Loucy (cell line): ENCODE measurements around the gene CLCN7.

Experiments
- H2AFZ ChIP-seq: fragments of 200-600 bp; sonication (generic); 2 replicates; pipeline ENCODE4 v1.6.0; 2016; ENCODE audit warnings: antibody characterized with exemption, mild to moderate bottlenecking, low read length, moderate library complexity
- H3F3A ChIP-seq: fragments of 200-600 bp; 2 replicates; pipeline ENCODE4 v1.6.0; 2016; ENCODE audit warnings: antibody characterized with exemption, low read depth, mild to moderate bottlenecking
- H3K27me3 ChIP-seq: fragments of 200-600 bp; sonication (generic); 2 replicates; pipeline ENCODE4 v1.6.1; 2014; ENCODE audit warnings: low read length, mild to moderate bottlenecking; ENCODE audit not compliant: insufficient read depth, poor library complexity, severe bottlenecking
- H3K36me3 ChIP-seq: fragments of 200-600 bp; sonication (generic); 2 replicates; pipeline ENCODE4 v1.6.1; 2016; ENCODE audit warnings: low read length; ENCODE audit not compliant: insufficient read depth
- H3K4me1 ChIP-seq: fragments of 200-600 bp; sonication (generic); 2 replicates; pipeline ENCODE4 v1.5.1; 2014; ENCODE audit warnings: low read length, mild to moderate bottlenecking; ENCODE audit not compliant: insufficient read depth, poor library complexity, severe bottlenecking
- H3K4me2 ChIP-seq: fragments of 200-600 bp; sonication (generic); 2 replicates; pipeline ENCODE4 v1.6.0; 2014; ENCODE audit warnings: antibody characterized with exemption, low read length, low read depth, mild to moderate bottlenecking; ENCODE audit not compliant: poor library complexity, severe bottlenecking
- H3K4me3 ChIP-seq: fragments of 200-600 bp; sonication (generic); 2 replicates; pipeline ENCODE4 v1.5.1; 2014; ENCODE audit warnings: low read length, mild to moderate bottlenecking, mixed read lengths; ENCODE audit not compliant: poor library complexity, severe bottlenecking
- H3K79me2 ChIP-seq: fragments of 200-600 bp; sonication (generic); 2 replicates; pipeline ENCODE4 v1.6.1; 2014; ENCODE audit warnings: low read length; ENCODE audit not compliant: insufficient read depth
- H3K9ac ChIP-seq: fragments of 200-600 bp; sonication (generic); 2 replicates; pipeline ENCODE4 v1.6.0; 2014; ENCODE audit warnings: mild to moderate bottlenecking, low read depth, low read length, moderate library complexity; ENCODE audit not compliant: poor library complexity, severe bottlenecking
- H3K9me2 ChIP-seq: fragments of 200-600 bp; sonication (generic); replicated peaks from 2 replicates; pipeline ENCODE4 v1.6.1; 2016; ENCODE audit warnings: low read depth, low read length, mixed read lengths
- H3K9me3 ChIP-seq: fragments of 200-600 bp; sonication (generic); 2 replicates; pipeline ENCODE4 v1.6.1; 2014; ENCODE audit warnings: mild to moderate bottlenecking, antibody characterized with exemption, low read length, low read depth; ENCODE audit not compliant: insufficient read depth
- H4K20me1 ChIP-seq: fragments of 200-600 bp; sonication (generic); 2 replicates; pipeline ENCODE4 v1.6.0; 2014; ENCODE audit warnings: antibody characterized with exemption, low read length, mild to moderate bottlenecking; ENCODE audit not compliant: insufficient read depth, poor library complexity, severe bottlenecking
- EZH2phosphoT487 ChIP-seq: fragments of 200-600 bp; IDR thresholded peaks from 2 replicates; pipeline ENCODE4 v1.6.1; 2018; ENCODE audit warnings: antibody characterized with exemption, mild to moderate bottlenecking, moderate library complexity, borderline replicate concordance
- TF ChIP-seq, protein P1 (sequence below): fragments of 200-600 bp; sonication (generic); conservative IDR thresholded peaks from 2 replicates; pipeline ENCODE4 v1.5.1; 2014; ENCODE audit warnings: mild to moderate bottlenecking, antibody characterized with exemption, low read length

The CLCN7 gene

DNA sequence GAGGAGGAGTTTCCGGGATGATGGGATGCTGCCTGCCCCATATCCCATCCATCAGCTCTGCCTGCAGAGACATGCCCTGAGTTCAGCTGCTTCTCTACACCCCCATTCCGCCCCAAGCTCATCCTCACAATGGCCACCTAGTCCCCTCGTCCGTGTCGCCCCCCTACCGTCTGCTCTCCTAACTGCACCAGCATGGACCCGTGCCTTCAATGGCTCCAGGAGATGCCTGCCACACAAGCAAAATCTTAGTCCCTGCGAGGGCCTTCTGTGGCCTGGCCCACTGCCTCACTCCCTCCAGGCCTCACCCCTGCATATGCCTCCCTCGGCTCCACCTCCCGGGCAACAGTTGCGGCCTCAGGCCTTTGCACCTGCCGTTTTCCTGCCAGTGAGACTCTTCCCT, 16.5 kb upstream of the CLCN7 start:
- no peak overlapping the region for H2AFZ ChIP-seq
- H3K4me3 ChIP-seq = no peak overlapping the region
- peaks cover 5% of the 10 kb centered on the region for H3K4me1 ChIP-seq
- H4K20me1 ChIP-seq = no peaks in the 10 kb centered on the region
- TF ChIP-seq EZH2phosphoT487 = no peak
- H3K9ac ChIP-seq = no peak overlapping the region
- no peak overlapping the region for H3K4me2 ChIP-seq
- H3F3A ChIP-seq = no peaks in the 10 kb centered on the region
- H3K36me3 ChIP-seq = no peaks in the 10 kb centered on the region
- H3K9me2 ChIP-seq = no peaks in the 10 kb centered on the region
- no peaks in the 10 kb centered on the region for H3K27me3 ChIP-seq
- H3K79me2 ChIP-seq = peaks cover 23% of the 10 kb centered on the region
- H3K9me3 ChIP-seq = no peaks in the 10 kb centered on the region

DNA sequence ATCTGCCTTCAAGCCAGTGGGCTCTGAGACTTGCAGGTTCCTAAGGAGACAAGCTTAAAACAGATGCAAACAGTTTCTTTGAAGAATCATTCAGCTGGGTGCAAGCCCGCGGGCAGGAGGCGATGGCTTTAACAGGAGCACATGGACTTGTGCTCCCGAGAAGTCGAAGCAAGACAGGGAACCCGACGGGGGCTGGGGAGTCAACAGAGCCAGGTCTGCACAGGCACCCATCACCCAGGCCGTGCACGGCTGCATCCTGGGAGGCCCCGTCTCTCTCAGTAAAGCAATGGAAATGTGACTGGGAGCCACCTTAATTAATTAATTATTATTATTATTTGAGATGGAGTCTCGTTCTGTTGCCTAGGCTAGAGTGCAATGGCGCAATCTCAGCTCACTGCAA, 14.2 kb upstream of the CLCN7 start:
- H3K9me3 ChIP-seq = no peaks in the 10 kb centered on the region
- no peaks in the 10 kb centered on the region for H3K36me3 ChIP-seq
- no peak overlapping the region for H3K4me3 ChIP-seq
- TF ChIP-seq, protein P1, sequence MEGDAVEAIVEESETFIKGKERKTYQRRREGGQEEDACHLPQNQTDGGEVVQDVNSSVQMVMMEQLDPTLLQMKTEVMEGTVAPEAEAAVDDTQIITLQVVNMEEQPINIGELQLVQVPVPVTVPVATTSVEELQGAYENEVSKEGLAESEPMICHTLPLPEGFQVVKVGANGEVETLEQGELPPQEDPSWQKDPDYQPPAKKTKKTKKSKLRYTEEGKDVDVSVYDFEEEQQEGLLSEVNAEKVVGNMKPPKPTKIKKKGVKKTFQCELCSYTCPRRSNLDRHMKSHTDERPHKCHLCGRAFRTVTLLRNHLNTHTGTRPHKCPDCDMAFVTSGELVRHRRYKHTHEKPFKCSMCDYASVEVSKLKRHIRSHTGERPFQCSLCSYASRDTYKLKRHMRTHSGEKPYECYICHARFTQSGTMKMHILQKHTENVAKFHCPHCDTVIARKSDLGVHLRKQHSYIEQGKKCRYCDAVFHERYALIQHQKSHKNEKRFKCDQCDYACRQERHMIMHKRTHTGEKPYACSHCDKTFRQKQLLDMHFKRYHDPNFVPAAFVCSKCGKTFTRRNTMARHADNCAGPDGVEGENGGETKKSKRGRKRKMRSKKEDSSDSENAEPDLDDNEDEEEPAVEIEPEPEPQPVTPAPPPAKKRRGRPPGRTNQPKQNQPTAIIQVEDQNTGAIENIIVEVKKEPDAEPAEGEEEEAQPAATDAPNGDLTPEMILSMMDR = no peak
- no peak for TF ChIP-seq EZH2phosphoT487
- H3F3A ChIP-seq = no peaks in the 10 kb centered on the region
- H3K79me2 ChIP-seq = peaks cover 7% of the 10 kb centered on the region; the same call in 1 of the 2 replicates
- H3K4me1 ChIP-seq = peaks cover 5% of the 10 kb centered on the region
- no peaks in the 10 kb centered on the region for H4K20me1 ChIP-seq
- H3K4me2 ChIP-seq = no peak overlapping the region
- H3K27me3 ChIP-seq = no peaks in the 10 kb centered on the region
- no peaks in the 10 kb centered on the region for H3K9me2 ChIP-seq
- H2AFZ ChIP-seq = no peak overlapping the region
- no peak overlapping the region for H3K9ac ChIP-seq

- Histone ChIP-seq H2AFZ (no peak within 1 kb of the TSS), H3F3A (no peaks in the 10 kb centered on the region), H4K20me1 (no peaks in the 10 kb centered on the region), H3K9ac (no peak within 1 kb of the TSS), H3K79me2 (peaks cover 3% of the 10 kb centered on the region; the same call in 1 of the 2 replicates), H3K4me3 (no peak within 1 kb of the TSS), H3K36me3 (no peaks in the 10 kb centered on the region), H3K27me3 (no peaks in the 10 kb centered on the region), H3K9me2 (no peaks in the 10 kb centered on the region), H3K4me1 (peaks cover 5% of the 10 kb centered on the region), H3K4me2 (no peak within 1 kb of the TSS), H3K9me3 (no peaks in the 10 kb centered on the region)
- TF ChIP-seq, protein P1 = no peak
- no peak for TF ChIP-seq EZH2phosphoT487
Measured at GRCh38 chr16:1488619-1489018, 13.8 kb upstream of the CLCN7 start, which contains the start of gene PTX4. Gene PTX4, minus strand, starts transcription at chr16:1488944. Its CDS starts 35 bp downstream, at chr16:1488909.

- TF ChIP-seq, protein P1 = no peak
- TF ChIP-seq EZH2phosphoT487 = no peak
Measured at GRCh38 chr16:1488054-1488601, 13.3 kb upstream of the CLCN7 start.

More at GRCh38 chr16:1488054-1488601, 13.3 kb upstream of the CLCN7 start:
- no peaks in the 10 kb centered on the region for H3K9me2 ChIP-seq
- no peaks in the 10 kb centered on the region for H3K36me3 ChIP-seq
- no peaks in the 10 kb centered on the region for H3K79me2 ChIP-seq
- no peak overlapping the region for H3K4me2 ChIP-seq
- no peak overlapping the region for H3K4me3 ChIP-seq
- no peaks in the 10 kb centered on the region for H3F3A ChIP-seq
- no peak overlapping the region for H3K9ac ChIP-seq
- H2AFZ ChIP-seq = no peak overlapping the region
- peaks cover 5% of the 10 kb centered on the region for H3K4me1 ChIP-seq
- no peaks in the 10 kb centered on the region for H4K20me1 ChIP-seq
- H3K9me3 ChIP-seq = no peaks in the 10 kb centered on the region
- H3K27me3 ChIP-seq = no peaks in the 10 kb centered on the region
